GM12892 (cell line): ENCODE measurements around the gene AGPAT2.

Experiments
- POLR2A ChIP-seq: IDR thresholded peaks from 2 replicates; pipeline ENCODE4 v1.6.1; 2011; ENCODE audit warnings: low read depth, low read length, control low read depth
- TAF1 ChIP-seq: IDR thresholded peaks from 2 replicates; pipeline ENCODE4 v1.6.1; 2011; ENCODE audit warnings: low read depth, mild to moderate bottlenecking, control low read depth, low read length, borderline replicate concordance

- no peak for TF ChIP-seq POLR2A
- TF ChIP-seq TAF1 = no peak
These were observed 6.2 kb downstream of the AGPAT2 start for GRCh38 chr9:136681029-136681428.
